Esophagus muscularis mucosa (tissue), 4 donors: ENCODE results near the gene PTCHD4. TPM values are rescaled to one million over a fixed set of nuclear protein-coding genes. Genes with fewer than 3 reads are reported as not detected.

Experiments used
- DNase-seq: peaks from one replicate; pipeline ENCODE4 v3.0.0-alpha.2; 2017; ENCODE audit errors: extremely low spot score
- H3K27ac ChIP-seq, 4 donors: fragments of 200-600 bp; sonication (generic); replicated peaks in 1 of 4; 1 replicate in 3 of 4; 2 replicates in 1 of 4; pipeline ENCODE4 v1.5.1; 2016 to 2019; ENCODE audit warnings: mild to moderate bottlenecking in 1 of 4
- H3K27me3 ChIP-seq, 4 donors: fragments of 200-600 bp; sonication (generic); one replicate each; pipeline versions ENCODE4 v1.5.1 to v1.6.0; 2016 to 2019
- H3K36me3 ChIP-seq, 4 donors: fragments of 200-600 bp; sonication (generic); one replicate each; pipeline ENCODE4 v1.5.1; 2016 to 2019
- H3K4me1 ChIP-seq, 4 donors: fragments of 200-600 bp; sonication (generic); one replicate each; pipeline ENCODE4 v1.5.1; 2016 to 2019
- H3K4me3 ChIP-seq, 4 donors: fragments of 200-600 bp; sonication (generic); 1 replicate in 2 of 4; 2 replicates in 2 of 4; pipeline ENCODE4 v1.5.1; 2016 to 2019; ENCODE audit warnings: mild to moderate bottlenecking in 4 of 4, moderate library complexity in 1 of 4
- H3K9me3 ChIP-seq, 4 donors: fragments of 200-600 bp; sonication (generic); 1 replicate in 3 of 4; 2 replicates in 1 of 4; pipeline ENCODE4 v1.5.1; 2016 to 2019
- CTCF ChIP-seq, 3 experiments: fragments of 200-600 bp in 2 of 3; fragments of 450-650 bp in 1 of 3; sonication (generic) in 2 of 3; IDR thresholded peaks; one replicate each; pipeline ENCODE4 v1.5.1; 2017 to 2019; ENCODE audit warnings: antibody characterized with exemption in 3 of 3, mild to moderate bottlenecking in 2 of 3, moderate library complexity in 1 of 3
- EP300 ChIP-seq: sonication (generic); formaldehyde crosslinking; IDR thresholded peaks from one replicate; pipeline ENCODE4 v1.6.1; 2017; ENCODE audit warnings: antibody characterized with exemption
- POLR2A ChIP-seq: fragments of 450-650 bp; IDR thresholded peaks from one replicate; pipeline ENCODE4 v1.6.1; 2017; ENCODE audit warnings: antibody characterized with exemption, moderate library complexity, mild to moderate bottlenecking, low read depth
- POLR2AphosphoS5 ChIP-seq, 2 donors: sonication (generic); formaldehyde crosslinking; IDR thresholded peaks; one replicate each; pipeline ENCODE4 v1.6.1; 2017; ENCODE audit warnings: antibody characterized with exemption in 2 of 2
- WGBS: methylation state at CpG from one replicate; pipeline ENCODE4 v1.1.5; 2018; 5-methylcytosine and 5-hydroxymethylcytosine counted together
- intact Hi-C: fragments of 100-400 bp; cut with DNase I; formaldehyde crosslinking; loops from one replicate; pipeline ENCODE4 v1.15.1; 2023
- total RNA-seq, 4 donors: library from RNA; depleted of rRNA; stranded (reverse); fragments of >200 nt; gene quantifications; one replicate each; pipeline versions ENCODE4 v1.1.0 to v1.2.1, GENCODE V29; 2016

PTCHD4 gene
- total RNA-seq, 4 donors from 2014 or later = 0.83 to 2.7 (median 1.5) TPM

- WGBS = 87% methylated on average over 3 of the region's 3 CpGs
Measured at GRCh38 chr6:48071833-48072232, 39.2 kb downstream of the PTCHD4 start.

GRCh38 chr6:48069280-48069679 is 41.7 kb downstream of the PTCHD4 start:
- Histone ChIP-seq H3K9me3 (no peaks in the 10 kb centered on the region), H3K27ac (no peak overlapping the region), H3K4me1 (peaks cover 13 to 18% (median 17%) of the 10 kb centered on the region in 4 donors), H3K36me3 (no peaks in the 10 kb centered on the region), H3K27me3 (peaks cover 0 to 38% (median 0%) of the 10 kb centered on the region in 4 donors), H3K4me3 (peak overlapping the region; percentile 15 to 44 (median 33))
- WGBS = 22% methylated on average over 10 of the region's 11 CpGs
- DNase-seq = no peak
- intact Hi-C loops = no loop called here
- no peak for TF ChIP-seq CTCF (IDR thresholded peaks at IDR 0.05)
- TF ChIP-seq POLR2A = no peak
- TF ChIP-seq POLR2AphosphoS5 (IDR thresholded peaks at IDR 0.05) = no peak
- TF ChIP-seq EP300 = no peak

More at GRCh38 chr6:48071833-48072232, 39.2 kb downstream of the PTCHD4 start:
- Histone ChIP-seq H3K4me1 (peaks cover 13 to 18% (median 17%) of the 10 kb centered on the region in 4 donors), H3K4me3 (no peak overlapping the region), H3K36me3 (no peaks in the 10 kb centered on the region), H3K9me3 (no peaks in the 10 kb centered on the region), H3K27ac (no peak overlapping the region), H3K27me3 (peaks cover 0 to 38% (median 0%) of the 10 kb centered on the region in 4 donors)
- TF ChIP-seq POLR2AphosphoS5 (IDR thresholded peaks at IDR 0.05) = no peak
- TF ChIP-seq EP300 = no peak
- TF ChIP-seq POLR2A = no peak
- TF ChIP-seq CTCF (IDR thresholded peaks at IDR 0.05) = no peak
- DNase-seq = no peak
- intact Hi-C loops = no loop called here

GRCh38 chr6:48068278-48069251 is 42.4 kb downstream of the PTCHD4 start:
- no peak for DNase-seq
- no peaks in the 10 kb centered on the region for H3K9me3 ChIP-seq
- 1% methylated on average over 38 of the region's 64 CpGs for WGBS
- H3K4me1 ChIP-seq = peaks cover 13 to 18% (median 17%) of the 10 kb centered on the region in 4 donors
- intact Hi-C loops = no loop called here
- TF ChIP-seq POLR2AphosphoS5 (IDR thresholded peaks at IDR 0.05) (no peak), POLR2A (no peak), EP300 (no peak), CTCF (IDR thresholded peaks at IDR 0.05) (no peak)
- no peak overlapping the region for H3K27ac ChIP-seq
- peak overlapping the region; percentile 32 to 49 (median 39) for H3K4me3 ChIP-seq
- no peaks in the 10 kb centered on the region for H3K36me3 ChIP-seq
- H3K27me3 ChIP-seq = peaks cover 0 to 38% (median 0%) of the 10 kb centered on the region in 4 donors

- Histone ChIP-seq H3K27me3 (peaks cover 0 to 38% (median 0%) of the 10 kb centered on the region in 4 donors), H3K4me1 (peaks cover 13 to 18% (median 17%) of the 10 kb centered on the region in 4 donors), H3K9me3 (no peaks in the 10 kb centered on the region), H3K27ac (no peak overlapping the region), H3K4me3 (peak overlapping the region in 1 of 4 donors; percentile 32), H3K36me3 (no peaks in the 10 kb centered on the region)
- 20% methylated on average over 2 of the region's 4 CpGs for WGBS
- no peak for DNase-seq
- TF ChIP-seq CTCF (IDR thresholded peaks at IDR 0.05) (no peak), POLR2AphosphoS5 (IDR thresholded peaks at IDR 0.05) (no peak), POLR2A (no peak), EP300 (no peak)
- intact Hi-C loops = no loop called here
Measured at GRCh38 chr6:48067886-48068277, 43.1 kb downstream of the PTCHD4 start.
